GM12878 (cell line): Measurements from ENCODE around the gene LSMEM2. TPM values are rescaled to one million over a fixed set of nuclear protein-coding genes. Genes with fewer than 3 reads are reported as not detected.

Experiments used
- ATAC-seq: fragments of 200-7000 bp; cut with Tn5 transposase; 3 replicates; pipeline ENCODE4 v1.9.1; 2020; ENCODE audit warnings: mild to moderate bottlenecking, moderate library complexity
- BruUV-seq: library from RNA; stranded (reverse); fragments of 400-500 nt; replicated peaks from 2 replicates; lab custom pipeline; 2021; lab: Mats Ljungman, UMichigan
- CTCF ChIA-PET: fragments of 300-600 bp; sonication (Branson Sonifier 250); formaldehyde crosslinking; extraction: SDS; loops from one replicate; lab custom pipeline; 2021; ENCODE audit warnings: inconsistent platforms; lab: Yijun Ruan, JAX
- POLR2A ChIA-PET: fragments of 350-600 bp; formaldehyde crosslinking; extraction: SDS; loops from one replicate; lab custom pipeline; 2021; ENCODE audit warnings: inconsistent platforms; lab: Charles Lee
- RAD21 ChIA-PET: fragments of 300-600 bp; sonication (Branson Sonifier 250); formaldehyde crosslinking; loops from one replicate; lab custom pipeline; 2023; ENCODE audit warnings: antibody characterized with exemption; ENCODE audit not compliant: unreplicated experiment; lab: Charles Lee
- SMC1A ChIA-PET: fragments of 300-600 bp; sonication (Branson Sonifier 250); formaldehyde crosslinking; loops from one replicate; lab custom pipeline; 2023; ENCODE audit not compliant: unreplicated experiment, uncharacterized antibody; lab: Charles Lee
- DNase-seq: peaks from one replicate; pipeline ENCODE4 v3.0.0-alpha.2; 2011; ENCODE audit warnings: low read depth, low spot score
- FAIRE-seq: peaks from 3 replicates; lab custom pipeline; 2011; peaks lifted over from hg19 to GRCh38; lab: Jason Lieb, UNC
- H2AFZ ChIP-seq: 2 replicates; pipeline ENCODE4 v1.6.0; 2011; ENCODE audit warnings: low read depth, low read length, control low read depth; ENCODE audit not compliant: control insufficient read depth
- H3K27ac ChIP-seq: 2 replicates; pipeline ENCODE4 v1.5.1; 2011; ENCODE audit warnings: control low read depth; ENCODE audit not compliant: control insufficient read depth, insufficient read depth
- H3K27me3 ChIP-seq, 2 experiments: replicated peaks in 1 of 2; 2 replicates each; pipeline versions ENCODE4 v1.6.0 to v1.6.1; 2011; ENCODE audit warnings: low read length in 1 of 2; ENCODE audit not compliant: control insufficient read depth in 2 of 2, insufficient read depth in 2 of 2
- H3K36me3 ChIP-seq, 2 experiments: 2 replicates each; pipeline ENCODE4 v1.5.1; 2011; ENCODE audit warnings: low read length in 1 of 2; ENCODE audit not compliant: control insufficient read depth in 2 of 2, insufficient read depth in 2 of 2
- H3K4me1 ChIP-seq: 2 replicates; pipeline ENCODE4 v1.6.1; 2011; ENCODE audit warnings: mild to moderate bottlenecking, low read length, moderate library complexity, mixed read lengths; ENCODE audit not compliant: control insufficient read depth, insufficient read depth
- H3K4me2 ChIP-seq: 2 replicates; pipeline ENCODE4 v1.6.0; 2011; ENCODE audit warnings: control low read depth; ENCODE audit not compliant: control insufficient read depth, insufficient read depth
- H3K4me3 ChIP-seq: fragments of 200-600 bp; sonication (generic); 2 replicates; pipeline ENCODE4 v1.5.1; 2016
- H3K79me2 ChIP-seq: 2 replicates; pipeline ENCODE4 v1.6.0; 2011; ENCODE audit warnings: low read length; ENCODE audit not compliant: control insufficient read depth, insufficient read depth
- H3K9ac ChIP-seq: 2 replicates; pipeline ENCODE4 v1.8.0; 2011; ENCODE audit warnings: low read length, control low read depth, mixed read lengths; ENCODE audit not compliant: control insufficient read depth, insufficient read depth
- H3K9me3 ChIP-seq: replicated peaks from 3 replicates; pipeline ENCODE4 v1.5.1; 2011; ENCODE audit warnings: mild to moderate bottlenecking, low read length; ENCODE audit not compliant: control insufficient read depth, insufficient read depth
- H4K20me1 ChIP-seq: 2 replicates; pipeline ENCODE4 v1.6.0; 2011; ENCODE audit not compliant: control insufficient read depth, insufficient read depth
- E2F4 ChIP-seq: IDR thresholded peaks from 2 replicates; pipeline ENCODE4 v1.6.1; 2012; ENCODE audit warnings: low read depth, low read length, improper control_type of control experiment
- GATAD2B ChIP-seq: fragments of 450-650 bp; conservative IDR thresholded peaks from 2 replicates; pipeline ENCODE4 v1.6.1; 2017; ENCODE audit warnings: low read depth, mild to moderate bottlenecking, moderate library complexity
- IKZF1 ChIP-seq: fragments of 450-650 bp; conservative IDR thresholded peaks from 2 replicates; pipeline ENCODE4 v1.6.1; 2017; ENCODE audit warnings: antibody characterized with exemption, mild to moderate bottlenecking
- IKZF2 ChIP-seq, 2 experiments: fragments of 450-650 bp; IDR thresholded peaks; 2 replicates each; pipeline ENCODE4 v1.6.1; 2017; ENCODE audit warnings: mild to moderate bottlenecking in 2 of 2, moderate library complexity in 2 of 2
- MTA3 ChIP-seq: IDR thresholded peaks from 2 replicates; pipeline ENCODE4 v1.6.1; 2012; ENCODE audit warnings: low read length, inconsistent platforms, borderline replicate concordance
- MYC ChIP-seq: IDR thresholded peaks from 2 replicates; pipeline ENCODE4 v1.6.1; 2011; ENCODE audit warnings: mild to moderate bottlenecking, low read length, moderate library complexity, inconsistent platforms; ENCODE audit not compliant: insufficient read depth, insufficient replicate concordance, insufficient read length, severe bottlenecking
- SMARCA5 ChIP-seq: fragments of 450-650 bp; IDR thresholded peaks from 2 replicates; pipeline ENCODE4 v1.6.1; 2017; ENCODE audit warnings: mild to moderate bottlenecking
- TCF12 ChIP-seq: IDR thresholded peaks from 2 replicates; pipeline ENCODE4 v1.6.1; 2011; ENCODE audit warnings: low read depth, mild to moderate bottlenecking, low read length
- ZNF217 ChIP-seq: fragments of 450-650 bp; IDR thresholded peaks from 2 replicates; pipeline ENCODE4 v1.6.1; 2017; ENCODE audit warnings: antibody characterized with exemption, mild to moderate bottlenecking
- WGBS: methylation state at CpG from one replicate; pipeline ENCODE4 v1.1.6; 2016; ENCODE audit warnings: low lambda C conversion rate; ENCODE audit not compliant: insufficient replicate concordance, insufficient coverage; ENCODE audit errors: missing lambda C conversion rate; 5-methylcytosine and 5-hydroxymethylcytosine counted together
- in situ Hi-C: fragments of 300-500 bp; cut with MboI; formaldehyde crosslinking; loops from 9 replicates; pipeline ENCODE4 v1.14.3; 2018; ENCODE audit warnings: mixed read lengths
- intact Hi-C: fragments of 100-400 bp; cut with micrococcal nuclease; formaldehyde crosslinking; loops from one replicate; pipeline ENCODE4 v1.14.2; 2022; ENCODE audit not compliant: unreplicated experiment
- polyA plus RNA-seq, 11 experiments: library from polyadenylated mRNA; depleted of rRNA in 4 of 11; unstranded in 6 of 11; stranded (reverse) in 5 of 11; fragments of >200 nt; fragmentation: Nextera tagmentation in 4 of 11; fragmentation: Illumina TruSeq in 1 of 11; extraction: Ambion mirVana in 4 of 11; extraction: Trizol in 1 of 11; gene quantifications; 1 replicate in 1 of 11; 2 replicates in 10 of 11; pipeline versions ENCODE4 v1.2.1 to v1.2.3, GENCODE V29; 2011 to 2016; ENCODE audit warnings: inconsistent platforms in 2 of 11, missing spikeins in 2 of 11, low read depth in 1 of 11
- total RNA-seq, 4 experiments: library from RNA; depleted of rRNA in 3 of 4; stranded (reverse); fragments of >200 nt in 3 of 4; fragmentation: Illumina TruSeq in 1 of 4; extraction: Trizol in 1 of 4; gene quantifications; 2 replicates each; pipeline versions ENCODE4 v1.2.1 to v1.2.3, GENCODE V29; 2013 to 2021

LSMEM2 gene
- total and polyA plus RNA-seq, 10 of the 15 experiments (the other 5 are each of a cell fraction or from before 2014, with no cell fraction given): 0.17 TPM; not detected in 9

- TF ChIP-seq MYC: peak; percentile 45
- no peak for TF ChIP-seq E2F4
- no peak for TF ChIP-seq ZNF217
- TF ChIP-seq IKZF1: 0 out of 2 replicates have a peak, but pooled peaks have one; percentile 13
- peak; percentile 86; the same call in 1 of the 2 replicates for TF ChIP-seq SMARCA5
- TF ChIP-seq TCF12: 0 out of 2 replicates have a peak, but pooled peaks have one; percentile 9
- no peak for TF ChIP-seq MTA3
- TF ChIP-seq IKZF2 (IDR thresholded peaks at IDR 0.05): 0 out of 4 replicates have a peak, but pooled peaks of 1 of the 2 experiments have one; percentile 12
- TF ChIP-seq GATAD2B: peak; percentile 68; the same call in 1 of the 2 replicates
- BruUV-seq: TSS peak; percentile 67
- intact Hi-C loops (loop anchor here (5.0 kb wide), 2 partner anchors 39 to 99 kb away; partner anchors contain the start of genes GNAI2, HYAL3 and NAA80), in situ Hi-C loops (loop anchor here (10.0 kb wide), 1 partner anchor 1058 kb away; the partner anchor contains the start of gene RBM15B)
- Histone ChIP-seq H3K9ac (peak overlapping the region; percentile 86), H3K4me2 (peak overlapping the region; percentile 77), H3K4me1 (peaks cover 10% of the 10 kb centered on the region; the same call in 1 of the 2 replicates), H3K9me3 (no peaks in the 10 kb centered on the region), H2AFZ (peak overlapping the region; percentile 78), H3K79me2 (peaks cover 76% of the 10 kb centered on the region), H3K4me3 (peak overlapping the region; percentile 96), H3K27ac (peak overlapping the region; percentile 92), H3K36me3 (peaks cover 6 to 7% of the 10 kb centered on the region in 2 experiments), H4K20me1 (no peaks in the 10 kb centered on the region; the same call in 1 of the 2 replicates), H3K27me3 (no peaks in the 10 kb centered on the region)
- 0% methylated on average over 13 of the region's 31 CpGs for WGBS
- no peak for FAIRE-seq
- CTCF ChIA-PET: interaction anchor here (0.6 to 10.5 kb wide), 12 partner anchors 9 to 665 kb away, joined by 3 to 72 read pairs (median 4); partner anchors contain the start of genes CYB561D2, HYAL2, NPRL2 and TUSC2
- POLR2A ChIA-PET: interaction anchor here (0.6 to 7.0 kb wide), 29 partner anchors 9 to 286 kb away, joined by 3 to 84 read pairs (median 4); partner anchors contain the start of genes C3orf18, CISH, CYB561D2 and GNAI2
- no peak for DNase-seq
- peak; percentile 17 for ATAC-seq
- SMC1A ChIA-PET: interaction anchor here (0.9 to 1.8 kb wide), 10 partner anchors 9 to 275 kb away, joined by 3 to 20 read pairs (median 4); partner anchors contain the start of genes CISH, GNAI2, HYAL2 and HYAL3
- RAD21 ChIA-PET: interaction anchor here (0.8 to 2.7 kb wide), 18 partner anchors 9 to 1163 kb away, joined by 3 to 21 read pairs (median 3); partner anchors contain the start of genes CYB561D2, DCAF1, GNAI2 and HYAL2
Measured at GRCh38 chr3:50336452-50337174, 57.7 kb downstream of the LSMEM2 start.
